ENCODE results near the gene MOV10L1.
"Not testable (repeated sequence)": the region's sequence is repeated elsewhere in the genome, so short reads cannot be mapped to it uniquely, and the experiment has no call there.

MOV10L1 gene

GRCh38 chr22:50111056-50111455 is 21.2 kb downstream of the MOV10L1 start:
- no peak for DNase-seq

- peak; percentile 53 for DNase-seq
Observed at GRCh38 chr22:50112151-50113118, 22.6 kb downstream of the MOV10L1 start.

DNA sequence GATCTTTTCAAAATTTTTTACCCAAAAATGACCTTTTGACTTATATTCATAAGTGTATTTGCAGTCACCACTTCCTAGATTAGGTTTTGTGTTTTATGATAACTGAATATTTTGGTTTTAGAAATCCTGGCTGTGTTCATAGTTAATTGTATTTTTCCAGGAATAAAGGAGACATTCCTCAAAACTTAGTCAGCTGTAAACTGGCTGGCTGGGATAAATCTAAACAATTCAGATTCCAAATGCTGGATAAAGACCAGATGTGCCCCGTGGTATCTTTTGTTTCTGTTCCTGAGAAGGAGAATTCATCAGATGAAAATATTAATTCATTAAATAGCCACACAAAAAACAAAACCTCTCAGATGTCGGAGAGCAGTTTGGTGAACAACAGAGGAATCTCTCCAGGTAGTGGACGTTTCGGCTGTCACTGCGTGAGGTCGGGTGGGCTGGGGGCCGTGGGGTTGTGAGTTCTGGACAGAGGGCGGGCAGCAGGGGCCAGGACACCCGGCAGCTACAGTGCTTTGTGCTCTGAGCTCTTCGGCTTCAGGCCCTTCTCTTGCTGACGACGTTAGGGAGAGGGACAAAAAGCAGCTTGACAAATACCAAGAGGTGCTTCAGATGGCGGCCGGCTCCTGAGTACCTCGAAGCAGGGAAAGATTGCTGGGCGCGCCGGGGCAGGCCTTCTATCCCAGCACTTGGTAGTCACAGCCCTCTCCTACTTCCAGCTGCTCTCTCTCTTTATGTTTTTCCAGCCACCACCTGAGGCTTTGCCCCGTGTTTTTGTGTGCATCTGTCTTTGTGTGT is 24.6 kb downstream of the MOV10L1 start:
- DNase-seq = peak; percentile 75

DNA sequence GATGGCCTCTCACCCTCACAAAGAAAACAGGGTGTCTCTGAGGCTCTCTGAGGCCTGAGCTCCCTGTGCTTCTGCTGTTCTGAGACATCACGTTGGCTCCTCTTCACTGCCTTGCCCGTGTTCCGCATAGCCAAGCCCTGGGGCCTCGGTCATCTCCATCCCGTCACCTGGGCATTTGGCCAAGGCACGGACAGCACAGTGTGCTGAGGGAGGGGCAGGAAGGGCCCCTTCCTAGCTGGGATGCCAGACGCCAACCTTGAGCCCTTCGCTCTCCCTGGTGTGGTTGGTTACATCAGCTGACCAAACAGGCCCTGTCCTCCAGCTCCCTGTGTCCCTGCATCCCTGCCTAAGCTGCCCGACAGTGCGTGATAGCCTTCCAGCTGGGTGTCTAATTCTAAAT is 25.9 kb downstream of the MOV10L1 start:
- DNase-seq = peak; percentile 87

DNA sequence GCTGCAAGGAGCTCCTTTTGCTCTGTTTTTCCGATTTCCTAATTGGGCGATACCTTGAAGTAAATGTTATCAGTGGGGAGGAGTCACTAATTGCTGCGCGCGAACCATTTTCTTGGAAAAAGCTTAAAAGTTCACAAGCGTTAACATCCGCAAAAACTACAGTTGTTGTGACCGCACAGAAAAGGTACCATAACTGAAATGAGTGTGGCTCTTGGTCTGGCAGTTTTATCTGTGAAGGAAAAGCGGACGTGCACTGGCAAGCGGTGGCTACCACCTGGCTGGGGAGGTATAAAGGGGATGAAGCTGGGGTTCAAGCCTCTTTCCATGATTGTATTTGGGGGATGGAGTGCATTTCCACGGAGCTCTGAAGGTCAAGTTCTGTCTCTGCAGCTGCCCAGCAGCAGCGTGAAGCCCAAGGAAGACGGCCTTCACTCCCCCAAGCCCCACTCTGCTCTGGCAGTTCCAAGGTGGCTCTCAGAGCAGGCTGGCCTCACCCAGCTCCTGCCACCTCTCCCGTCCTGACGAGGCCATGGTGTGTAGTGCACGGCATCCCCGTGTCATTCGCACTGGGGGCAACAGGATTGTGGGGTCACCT is 27.5 kb downstream of the MOV10L1 start:
- no peak for DNase-seq

GRCh38 chr22:50118129-50118528 is 28.3 kb downstream of the MOV10L1 start:
- DNase-seq = no peak

DNA sequence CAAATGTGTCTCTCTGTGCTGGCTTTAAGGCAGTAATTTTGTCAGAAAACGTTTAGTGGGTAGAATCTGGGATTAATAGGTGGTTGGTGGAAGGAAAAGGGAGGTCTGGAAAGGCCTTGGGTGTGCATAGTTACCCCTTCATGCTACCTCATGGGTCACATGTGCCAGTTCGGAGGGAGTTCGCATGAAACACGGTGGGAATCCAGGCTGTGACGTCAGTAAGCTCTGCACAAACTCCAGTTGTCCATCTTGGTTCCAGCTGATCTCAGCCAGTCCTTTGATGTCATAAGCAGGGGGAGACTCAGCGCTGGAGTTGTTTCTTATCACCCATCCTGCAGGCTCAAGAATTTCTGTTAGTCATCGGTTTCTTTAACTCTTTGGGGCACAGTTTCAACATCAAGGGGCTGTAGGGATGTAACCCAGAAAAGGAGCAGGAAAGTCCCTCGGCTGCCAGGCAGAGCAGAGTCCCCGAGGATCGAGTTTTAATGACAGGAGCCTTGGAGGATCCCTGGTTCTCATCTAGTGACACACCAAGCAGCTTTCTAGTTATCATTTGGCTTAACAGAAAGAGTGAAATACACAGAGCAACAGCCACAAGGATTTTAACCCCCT is 28.9 kb downstream of the MOV10L1 start:
- DNase-seq = peak; percentile 80

GRCh38 chr22:50119169-50119767 is 29.5 kb downstream of the MOV10L1 start:
- no peak for DNase-seq

- no peak for DNase-seq
Observed at GRCh38 chr22:50119768-50120251, 30.0 kb downstream of the MOV10L1 start.

DNA sequence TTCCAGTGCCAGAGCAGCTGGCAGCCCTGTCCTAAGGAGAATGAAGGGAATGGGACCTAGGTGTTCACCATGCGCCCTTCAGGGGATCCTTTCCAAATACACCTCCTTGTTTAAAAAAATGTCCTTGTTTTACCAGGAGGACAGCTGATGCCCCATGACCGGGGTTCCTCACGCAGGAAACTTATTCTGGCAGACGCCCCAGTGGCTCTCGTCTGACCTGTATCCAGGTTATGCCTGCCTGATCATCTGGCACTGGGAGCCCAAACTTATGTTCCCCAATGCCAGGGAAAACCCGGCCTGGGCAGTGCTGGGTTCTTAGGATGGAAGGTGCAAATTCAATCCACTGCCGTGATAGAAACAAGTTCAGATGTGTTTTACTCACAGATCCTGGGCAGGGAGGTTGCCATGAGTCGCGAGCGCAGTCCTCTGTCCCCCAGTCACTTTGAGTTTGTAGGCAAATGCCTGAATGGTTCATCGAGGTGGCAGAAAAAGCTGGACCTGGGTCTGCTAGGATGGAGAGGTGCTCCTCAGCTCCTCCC is 31.5 kb downstream of the MOV10L1 start:
- no peak for DNase-seq

GRCh38 chr22:50123119-50123518 is 33.3 kb downstream of the MOV10L1 start:
- DNase-seq = no peak

- no peak for DNase-seq
Observed at GRCh38 chr22:50125029-50125428, 35.2 kb downstream of the MOV10L1 start.

DNA sequence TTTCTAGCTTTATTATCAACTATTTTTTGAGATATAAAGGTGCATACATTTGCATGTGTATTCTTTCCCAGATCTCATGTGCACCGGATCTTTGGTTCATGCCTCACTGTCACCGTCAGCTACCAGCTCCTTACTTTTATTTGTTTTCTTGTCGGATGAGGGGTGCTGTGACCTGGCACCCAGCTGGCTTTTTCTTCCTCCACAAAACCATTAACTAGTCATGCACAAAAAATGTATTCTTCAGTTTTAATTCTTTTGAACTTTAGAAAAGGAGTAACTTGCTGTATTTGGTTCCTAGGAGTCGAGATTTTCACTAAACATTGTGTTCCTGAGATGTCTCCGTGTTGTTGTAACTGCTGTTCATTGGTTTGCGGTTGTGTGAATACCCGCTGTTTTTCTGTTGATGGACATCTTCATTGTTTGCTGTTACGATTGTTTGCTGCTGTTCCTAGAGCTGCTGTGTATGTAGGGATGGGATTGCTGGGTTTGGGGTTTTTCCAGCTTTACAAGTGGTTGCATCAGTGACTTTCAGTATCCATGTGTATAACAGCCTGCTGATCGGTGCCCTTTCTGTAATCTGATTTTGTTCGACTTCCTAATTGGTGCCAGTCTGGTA is 39.4 kb downstream of the MOV10L1 start:
- no peak for DNase-seq

DNA sequence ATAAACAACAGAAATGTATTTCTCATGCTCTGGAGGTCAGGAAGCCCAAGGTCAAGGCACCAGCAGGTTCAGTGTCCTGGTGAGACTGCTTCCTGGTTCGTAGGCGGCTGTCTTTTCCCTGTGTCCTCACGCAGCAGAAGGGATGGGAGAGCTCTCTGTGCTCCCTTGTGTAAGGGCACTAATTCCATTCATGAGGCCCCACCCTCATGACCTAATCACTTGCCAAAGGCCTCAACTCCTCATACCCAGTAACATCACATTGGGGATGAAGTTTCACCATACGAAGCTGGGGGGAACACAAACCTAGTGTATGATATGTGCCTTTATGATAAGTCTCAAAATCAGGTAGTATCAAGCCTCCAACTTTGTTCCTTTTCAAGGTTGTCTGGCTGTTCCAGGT is 42.1 kb downstream of the MOV10L1 start:
- no peak for DNase-seq

DNA sequence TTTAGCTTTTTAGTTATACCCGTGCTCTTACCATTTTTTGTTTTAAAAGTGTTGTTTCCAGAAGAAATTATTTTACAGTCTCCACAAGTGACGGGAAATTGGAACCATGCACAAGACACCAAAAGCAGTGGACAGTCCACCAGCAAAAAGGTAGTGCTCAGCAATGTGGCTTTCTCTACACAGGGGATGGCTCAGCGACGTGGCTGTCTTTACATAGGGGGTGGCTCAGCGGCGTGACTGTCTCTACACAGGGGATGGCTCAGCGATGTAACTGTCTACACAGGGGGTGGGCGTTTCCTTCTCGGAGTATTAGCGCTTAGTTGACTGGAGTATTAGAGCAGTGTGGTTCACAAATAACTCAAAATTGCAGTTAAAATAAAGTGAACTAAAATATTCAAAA is 44.7 kb downstream of the MOV10L1 start:
- DNase-seq = no peak

DNA sequence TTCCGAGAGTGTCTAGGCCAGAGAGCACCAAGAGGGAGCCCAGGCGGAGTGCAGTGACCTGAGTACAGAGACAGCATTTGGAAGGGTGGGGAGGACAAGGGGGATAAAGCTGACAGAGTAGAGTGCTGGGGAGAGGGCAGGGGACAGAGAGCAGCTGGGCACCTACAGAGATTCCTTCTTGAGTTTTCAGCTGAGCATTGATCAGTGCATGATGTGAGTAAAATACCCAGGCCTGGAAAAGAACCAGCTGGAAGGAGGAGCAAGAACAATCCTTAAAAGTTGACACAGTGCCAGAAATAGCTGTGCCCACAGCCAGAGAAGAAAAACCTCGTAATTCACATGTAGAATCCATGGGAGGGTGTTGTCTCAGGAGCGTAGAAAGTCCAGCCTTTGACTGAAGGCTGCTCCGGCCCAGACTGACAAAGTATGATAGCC is 46.8 kb downstream of the MOV10L1 start:
- no peak for DNase-seq

GRCh38 chr22:50137277-50137676 is 47.5 kb downstream of the MOV10L1 start:
- DNase-seq = not testable (repeated sequence)

DNA sequence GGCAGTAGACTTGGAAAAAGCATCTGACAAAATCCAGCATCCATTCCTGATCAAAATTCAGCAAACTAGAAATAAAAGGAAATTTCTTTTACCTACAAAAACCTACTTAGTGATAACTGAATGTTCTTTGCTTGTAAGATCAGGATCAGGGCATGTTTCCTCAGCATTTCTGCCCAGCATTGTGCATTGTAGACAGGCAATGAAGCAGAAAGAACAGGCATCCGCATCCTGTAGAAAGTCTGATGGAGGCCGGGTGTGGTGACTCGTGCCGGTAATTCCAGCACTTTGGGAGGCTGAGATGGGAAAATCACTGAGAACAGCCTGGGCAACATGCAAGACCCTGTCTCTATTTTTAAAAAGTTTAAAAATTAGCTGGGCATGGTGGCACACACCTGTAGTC is 48.2 kb downstream of the MOV10L1 start:
- no peak for DNase-seq

DNA sequence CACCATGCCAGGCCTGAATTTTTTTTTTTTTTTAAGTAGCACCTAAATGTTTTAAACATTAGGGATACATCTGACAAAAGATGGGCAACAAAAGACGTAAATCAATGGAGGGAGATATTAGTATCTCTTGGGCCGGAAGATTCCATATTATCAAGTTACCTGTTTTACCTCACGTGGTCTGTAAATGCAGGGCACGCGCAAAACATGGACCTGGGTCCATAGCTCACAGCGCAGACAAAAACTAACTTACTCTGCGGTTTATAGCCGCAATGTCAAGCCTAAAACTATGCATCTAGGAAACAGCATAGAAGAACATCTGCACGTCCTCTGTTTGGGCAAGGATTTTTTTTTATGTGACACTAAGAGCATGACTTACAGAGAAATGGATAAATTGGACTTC is 49.2 kb downstream of the MOV10L1 start:
- DNase-seq = no peak

DNA sequence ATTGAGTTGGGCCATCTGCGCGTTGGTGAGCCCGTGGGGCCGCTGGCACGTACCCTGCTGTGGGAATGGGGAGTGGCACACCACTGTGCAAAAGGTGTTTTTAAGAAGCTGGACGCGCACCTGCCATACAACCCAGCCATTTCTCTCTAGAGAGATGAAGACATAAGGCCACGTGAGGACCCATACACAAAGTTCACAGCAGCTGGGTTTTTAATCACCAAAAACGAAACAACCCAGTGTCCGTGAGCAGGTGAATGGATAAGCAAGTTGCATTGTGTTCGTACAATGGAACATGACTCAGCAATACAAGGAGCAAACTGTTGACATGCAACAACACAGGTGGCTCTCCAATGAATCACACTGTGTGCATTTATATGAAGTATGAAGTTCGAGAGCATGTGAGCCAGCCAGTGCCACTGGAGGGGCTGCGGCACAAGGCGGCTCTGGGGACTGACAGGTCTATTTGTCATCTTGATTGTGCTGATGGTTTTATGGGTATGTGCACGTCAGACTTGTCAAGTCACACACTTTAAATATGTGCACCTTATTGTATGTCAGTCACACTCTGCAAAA is 50.1 kb downstream of the MOV10L1 start:
- no peak for DNase-seq

- DNase-seq = no peak
Observed at GRCh38 chr22:50140615-50141014, 50.8 kb downstream of the MOV10L1 start.
